ENCODE results near the gene GSDME.

GSDME gene

GRCh38 chr7:24722386-24723177, 34.7 kb downstream of the GSDME start:
- no peak for DNase-seq (ENCODE audit: low spot score)

GRCh38 chr7:24721481-24722001, 35.7 kb downstream of the GSDME start:
- DNase-seq (ENCODE audit: low spot score), result no peak

- no peak for DNase-seq (ENCODE audit: low spot score)
Measured at GRCh38 chr7:24720283-24720682, 37.0 kb downstream of the GSDME start.

DNA sequence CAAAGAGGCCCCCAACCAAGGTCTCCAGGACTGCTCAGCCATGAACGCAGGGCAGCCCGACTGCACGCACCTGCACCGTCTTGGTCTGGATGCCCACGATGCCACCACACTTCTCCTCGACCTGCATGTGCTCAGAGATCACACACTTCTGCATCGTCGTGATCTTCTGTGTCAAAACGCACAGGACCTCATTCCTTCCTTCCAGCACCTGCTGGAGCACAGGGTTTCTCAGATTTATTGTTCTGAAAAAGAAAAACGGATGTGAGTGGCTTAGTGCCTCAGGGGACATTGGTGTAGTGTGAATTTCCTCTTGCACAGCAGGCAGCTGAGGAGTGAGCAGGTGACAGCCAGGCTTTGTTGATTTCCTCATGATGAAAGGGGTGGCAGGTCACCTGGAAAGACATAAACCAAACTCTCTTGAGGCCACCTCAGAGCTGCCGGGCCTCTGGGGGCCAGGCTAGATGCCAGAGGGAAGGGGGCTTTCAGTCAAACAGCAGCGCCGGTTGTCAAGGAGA, 38.2 kb downstream of the GSDME start:
- DNase-seq (ENCODE audit: low spot score), result no peak

- no peak for DNase-seq (ENCODE audit: low spot score)
Measured at GRCh38 chr7:24718431-24718831, 38.8 kb downstream of the GSDME start.

DNA sequence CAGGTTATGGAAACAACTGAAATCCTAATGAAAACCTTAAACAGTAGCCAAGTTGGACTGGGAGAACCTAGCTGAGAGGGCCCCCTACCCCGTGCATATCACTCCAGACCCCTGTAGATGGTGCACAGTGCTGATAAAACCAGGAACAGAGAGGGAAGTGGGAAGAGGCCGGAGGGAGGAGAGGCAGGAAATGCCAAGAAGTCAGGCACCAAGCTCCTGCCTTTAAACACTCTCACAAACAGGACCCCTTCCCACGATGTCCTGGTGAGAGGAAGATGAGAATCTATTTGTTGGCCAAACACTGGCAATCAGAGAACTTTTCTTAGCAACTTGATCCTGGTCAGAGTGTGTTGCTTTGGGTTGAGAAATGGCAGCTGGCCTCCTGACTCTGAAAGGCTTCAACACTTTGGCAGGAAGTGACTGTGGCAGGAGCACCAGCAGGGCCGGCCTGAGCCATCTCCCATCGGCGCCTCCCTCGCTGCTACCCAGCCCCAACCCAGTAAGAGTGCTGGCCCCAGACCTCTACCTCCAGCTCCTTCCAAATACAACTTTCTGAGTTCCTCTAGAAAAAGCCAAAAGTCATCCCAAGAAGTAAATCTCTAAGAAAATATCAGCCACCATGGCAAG, 39.5 kb downstream of the GSDME start:
- no peak for DNase-seq (ENCODE audit: low spot score)

GRCh38 chr7:24717247-24717622, 40.0 kb downstream of the GSDME start:
- no peak for DNase-seq (ENCODE audit: low spot score)

GRCh38 chr7:24716480-24717246, 40.6 kb downstream of the GSDME start:
- no peak for DNase-seq (ENCODE audit: low spot score)

GRCh38 chr7:24715661-24716479, 41.4 kb downstream of the GSDME start:
- no peak for DNase-seq (ENCODE audit: low spot score)

DNA sequence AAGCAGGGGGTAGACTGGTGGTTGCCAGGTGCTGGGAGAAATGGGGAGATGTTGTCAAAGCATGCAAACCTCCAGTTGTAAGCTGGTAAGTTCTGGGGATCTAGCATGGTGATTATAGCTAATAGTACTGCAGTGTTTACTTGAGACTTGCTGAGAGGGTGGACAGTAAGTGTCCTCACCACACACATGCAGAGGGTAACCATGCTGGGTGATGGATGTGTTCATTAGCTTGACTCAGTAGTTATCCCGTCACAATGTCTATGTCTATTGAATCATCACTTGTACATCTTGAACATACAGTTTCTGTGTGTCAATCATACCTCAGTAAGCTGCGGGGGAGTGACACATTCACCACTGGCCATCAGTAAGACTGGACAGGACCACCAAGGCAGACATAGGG, 42.1 kb downstream of the GSDME start:
- no peak for DNase-seq (ENCODE audit: low spot score)

- DNase-seq (ENCODE audit: low spot score), result no peak
Measured at GRCh38 chr7:24714676-24715010, 42.6 kb downstream of the GSDME start.

DNA sequence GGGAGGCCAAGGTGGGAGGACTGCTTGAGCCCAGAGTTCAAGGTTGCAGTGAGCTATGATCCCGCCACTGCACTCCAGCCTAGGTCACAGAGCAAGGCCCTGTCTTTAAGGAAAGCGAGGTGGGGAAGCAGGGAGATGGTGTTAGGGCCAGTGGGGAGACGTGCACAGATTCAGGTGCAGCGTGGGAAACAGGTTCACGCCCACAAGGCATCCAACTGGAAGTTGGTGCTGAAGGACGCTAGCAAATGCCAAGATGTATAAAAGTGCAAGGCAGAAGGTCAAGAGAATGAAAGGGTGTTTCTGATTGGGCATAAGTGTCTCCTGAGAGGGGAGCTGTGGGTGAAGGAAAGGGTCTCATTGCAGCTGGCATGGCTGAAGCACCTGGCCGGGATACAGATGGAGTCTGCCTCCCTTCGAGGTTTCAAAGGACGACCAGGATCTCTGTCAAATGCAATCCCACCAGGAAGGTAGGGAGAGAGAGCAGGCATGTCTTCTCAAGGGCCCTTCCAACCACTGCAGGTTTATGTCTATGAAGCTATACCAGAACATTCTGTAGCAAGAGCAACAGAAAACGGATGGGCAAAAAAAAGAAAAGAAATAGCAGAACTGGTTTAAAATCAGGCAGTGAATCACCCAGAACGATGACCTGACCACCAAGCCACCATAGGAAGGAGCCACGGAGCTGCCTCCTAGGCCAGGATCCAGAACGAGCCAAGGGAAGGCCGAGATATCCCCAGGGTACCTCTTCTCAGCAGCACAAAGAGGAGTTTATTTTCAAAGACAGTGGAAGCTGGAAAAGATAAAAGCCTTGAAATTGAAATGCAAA, 43.2 kb downstream of the GSDME start:
- DNase-seq (ENCODE audit: low spot score), result no peak

DNA sequence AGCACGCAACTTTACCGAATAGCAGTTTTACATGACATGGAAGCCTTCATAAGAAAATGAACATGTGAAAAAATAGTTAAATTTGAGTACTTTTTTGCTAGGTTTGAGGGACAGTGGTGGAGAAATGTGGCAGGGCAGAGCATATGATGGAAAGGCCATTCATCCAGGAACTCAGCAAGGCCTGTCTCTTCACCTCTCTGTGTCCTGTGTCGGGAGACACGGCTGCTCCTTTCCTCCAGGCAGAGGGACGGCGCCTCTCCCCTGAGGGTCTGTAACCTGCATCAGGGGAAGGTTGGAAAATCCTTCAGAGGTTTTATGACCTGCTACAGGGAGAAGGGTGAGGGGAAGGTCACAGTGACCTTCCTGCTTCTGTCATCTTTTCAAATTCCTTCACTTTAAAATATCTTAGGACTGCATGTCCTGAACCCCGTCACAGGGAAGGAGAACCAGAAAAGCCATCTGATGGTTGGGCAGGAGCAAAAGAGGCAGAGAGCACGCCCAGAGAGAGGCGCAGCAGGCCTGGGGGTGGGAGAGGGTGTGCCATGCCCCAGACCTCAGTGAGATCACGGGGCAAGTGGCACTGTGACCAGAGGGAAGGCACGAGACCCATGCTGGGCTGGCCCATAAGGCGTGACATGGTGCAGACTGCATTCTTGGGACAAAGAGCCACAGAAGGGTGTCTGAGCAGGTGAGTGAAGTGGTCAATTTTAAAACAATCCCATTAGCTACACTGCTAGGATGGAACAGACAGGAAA, 44.0 kb downstream of the GSDME start:
- no peak for DNase-seq (ENCODE audit: low spot score)

DNA sequence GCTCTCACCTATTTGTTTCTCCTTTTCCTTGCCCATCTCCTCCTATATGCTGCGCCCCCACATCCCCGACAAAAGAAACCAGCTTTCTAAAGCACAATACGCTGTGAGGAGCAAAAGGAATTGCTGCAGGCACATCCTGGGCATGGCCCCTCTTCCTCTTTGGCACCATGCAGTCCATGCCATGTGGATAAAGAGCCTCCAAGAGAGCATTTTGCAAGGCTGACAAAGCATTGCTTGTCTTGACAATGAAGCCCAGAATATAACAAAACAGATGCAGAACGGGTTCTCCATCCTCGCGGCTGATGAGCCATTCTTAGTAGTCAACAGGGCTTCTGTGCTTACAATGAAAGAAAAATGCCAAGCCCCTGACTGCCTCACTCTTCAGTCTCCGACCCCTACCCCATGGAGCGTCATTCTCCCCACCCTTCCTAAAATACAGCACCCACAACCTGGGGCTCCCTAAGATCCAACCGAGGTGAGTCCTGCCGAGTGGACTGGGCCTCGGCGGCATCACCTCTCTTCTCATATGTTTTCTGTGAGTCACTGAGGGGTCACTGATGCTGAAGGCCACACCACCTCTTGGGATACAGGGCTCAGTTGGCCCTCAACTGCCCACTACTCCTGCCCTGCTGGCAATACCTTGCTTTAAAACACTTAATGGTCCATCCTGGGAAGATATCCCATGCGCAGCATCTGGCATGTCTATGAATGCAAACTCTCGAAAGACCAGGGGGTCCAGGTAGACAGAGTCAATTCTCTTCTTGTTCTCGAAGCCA, 47.5 kb downstream of the GSDME start:
- no peak for DNase-seq (ENCODE audit: low spot score)

- no peak for DNase-seq (ENCODE audit: low spot score)
Measured at GRCh38 chr7:24709051-24709450, 48.2 kb downstream of the GSDME start.

DNA sequence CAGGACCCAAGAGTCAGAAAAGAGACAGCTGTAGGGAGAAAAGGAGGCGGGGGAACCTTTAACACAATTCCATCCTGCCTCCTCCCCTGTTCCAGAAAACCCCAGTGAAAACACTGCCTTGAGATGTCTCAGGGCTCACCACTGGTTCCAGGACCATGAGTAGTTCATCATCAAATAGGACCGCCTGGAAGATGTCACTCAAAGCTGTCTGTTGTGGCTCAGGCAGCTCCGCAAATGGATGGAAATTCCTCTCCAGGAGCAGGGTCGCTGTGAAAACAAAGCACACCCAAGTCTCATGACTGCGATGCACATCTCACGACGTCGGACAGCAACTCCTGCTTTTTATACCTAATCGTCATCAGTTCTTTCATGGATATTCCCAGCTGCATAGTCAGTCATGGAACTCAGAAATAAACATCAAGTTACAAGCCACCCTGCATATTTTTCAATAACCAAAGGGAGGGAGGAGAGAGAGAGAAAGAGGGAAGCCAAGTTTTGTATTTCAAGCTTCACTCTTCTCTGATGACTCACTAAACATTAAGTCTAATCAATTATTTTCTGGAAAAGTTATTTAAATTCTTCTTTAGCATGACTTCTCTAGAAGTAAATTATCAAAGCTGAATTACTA, 49.2 kb downstream of the GSDME start:
- no peak for DNase-seq (ENCODE audit: low spot score)

DNA sequence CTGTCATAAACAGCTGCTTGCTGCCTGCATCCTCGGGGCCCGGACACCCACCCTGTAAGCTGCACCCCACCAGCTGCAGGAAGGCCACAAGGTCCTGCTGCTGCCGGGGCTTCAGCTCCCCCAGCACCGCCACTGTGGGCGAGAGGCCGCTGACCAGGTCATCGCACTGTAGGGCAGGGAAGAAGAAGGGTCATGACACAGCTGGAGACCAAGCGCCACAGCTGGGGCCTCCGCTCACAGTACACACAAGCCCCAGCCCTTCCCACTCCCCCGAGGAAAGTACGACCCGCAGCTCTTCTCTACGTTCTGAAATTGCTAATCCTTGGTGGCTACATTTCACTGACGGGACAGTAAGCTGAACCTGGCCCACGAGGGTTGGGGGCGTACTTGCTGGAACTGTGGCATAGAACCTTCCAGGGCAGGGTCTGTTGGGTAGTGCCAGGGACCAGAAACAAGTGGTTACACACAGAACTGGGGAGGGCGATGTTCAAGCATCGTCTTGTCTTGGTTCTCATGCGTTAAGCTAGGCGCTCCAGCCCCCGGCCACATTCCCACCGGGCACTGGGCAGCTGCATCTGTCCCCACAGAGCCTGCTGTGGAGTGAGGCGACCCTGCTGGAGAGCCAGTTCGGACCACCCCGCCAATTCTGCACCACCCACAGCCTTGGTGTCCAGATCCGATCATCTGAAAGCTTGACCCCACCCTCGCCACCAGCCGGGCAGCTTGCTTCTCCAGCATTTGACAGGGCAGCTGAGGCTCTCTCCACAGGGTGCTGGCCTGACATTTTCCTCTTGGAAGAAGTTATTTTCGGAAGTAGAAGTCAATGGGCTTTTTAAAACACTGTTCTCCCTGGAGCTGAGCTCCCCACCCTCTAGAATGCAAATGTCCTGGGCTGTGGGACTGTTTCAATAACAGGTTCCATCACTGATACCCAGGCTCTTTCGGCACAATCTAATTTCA, 50.8 kb downstream of the GSDME start:
- no peak for DNase-seq (ENCODE audit: low spot score)

DNA sequence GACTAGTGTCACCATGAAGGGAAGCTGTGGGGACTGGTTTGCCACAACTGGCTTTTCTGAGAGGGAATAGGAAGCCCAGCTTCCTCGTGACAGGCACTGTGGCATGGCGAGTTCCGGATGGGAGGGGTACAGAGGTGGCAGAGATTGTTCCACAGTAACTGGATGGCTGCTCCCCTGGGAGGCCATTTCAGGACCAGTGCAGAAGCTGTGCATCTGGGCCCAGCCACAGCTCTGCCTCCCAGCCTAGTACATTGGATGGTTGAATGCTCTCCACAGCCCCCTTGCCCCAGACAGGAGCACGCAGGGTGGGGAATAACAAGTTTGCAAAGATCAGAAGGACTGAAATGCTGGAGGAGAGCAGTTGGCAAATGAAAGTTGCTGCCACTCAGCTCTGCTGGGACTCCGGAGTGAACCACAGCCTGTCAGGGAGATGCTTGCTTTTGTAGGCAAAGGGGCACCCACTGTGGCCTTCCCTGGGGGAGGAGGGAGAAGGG, 51.8 kb downstream of the GSDME start:
- no peak for DNase-seq (ENCODE audit: low spot score)
